SK-N-SH (cell line): ENCODE results near the gene TMEM50A.
"Not testable (repeated sequence)": the region's sequence is repeated elsewhere in the genome, so short reads cannot be mapped to it uniquely, and the experiment has no call there.

ENCODE experiments used
- CHD2 ChIP-seq: fragments of 150-350 bp; IDR thresholded peaks from 2 replicates; pipeline ENCODE4 v1.6.1; 2018; ENCODE audit warnings: low read length; ENCODE audit not compliant: partially characterized antibody
- CTCF ChIP-seq: fragments of 200-600 bp; sonication (generic); IDR thresholded peaks from 2 replicates; pipeline ENCODE4 v1.6.1; 2017; ENCODE audit warnings: antibody characterized with exemption, mild to moderate bottlenecking, moderate library complexity
- ELF1 ChIP-seq: IDR thresholded peaks from 2 replicates; pipeline ENCODE4 v1.4.0; 2012
- FOSL2 ChIP-seq: IDR thresholded peaks from 2 replicates; pipeline ENCODE4 v1.4.0; 2012; ENCODE audit warnings: low read depth, mild to moderate bottlenecking, moderate library complexity, borderline replicate concordance
- FOXM1 ChIP-seq: IDR thresholded peaks from 2 replicates; pipeline ENCODE4 v1.4.0; 2012; ENCODE audit warnings: low read depth, mild to moderate bottlenecking
- MAX ChIP-seq: IDR thresholded peaks from 2 replicates; pipeline ENCODE4 v1.4.0; 2012; ENCODE audit warnings: low read depth
- MXI1 ChIP-seq: IDR thresholded peaks from 2 replicates; pipeline ENCODE4 v1.6.1; 2012; ENCODE audit warnings: mild to moderate bottlenecking, low read depth, low read length, improper control_type of control experiment
- NRF1 ChIP-seq: IDR thresholded peaks from 2 replicates; pipeline ENCODE4 v1.6.1; 2012; ENCODE audit warnings: low read depth, mild to moderate bottlenecking, low read length
- RXRA ChIP-seq: IDR thresholded peaks from 2 replicates; pipeline ENCODE4 v1.4.0; 2012; ENCODE audit warnings: low read depth, mild to moderate bottlenecking, borderline replicate concordance
- SMC3 ChIP-seq: IDR thresholded peaks from 2 replicates; pipeline ENCODE4 v1.6.1; 2012; ENCODE audit warnings: low read depth, low read length, improper control_type of control experiment
- TEAD4 ChIP-seq: IDR thresholded peaks from 2 replicates; pipeline ENCODE4 v1.4.0; 2012; ENCODE audit warnings: mild to moderate bottlenecking, borderline replicate concordance; ENCODE audit not compliant: insufficient read depth
- TF ChIP-seq, protein P1 (sequence below): IDR thresholded peaks from 2 replicates; pipeline ENCODE4; 2012

DNA sequence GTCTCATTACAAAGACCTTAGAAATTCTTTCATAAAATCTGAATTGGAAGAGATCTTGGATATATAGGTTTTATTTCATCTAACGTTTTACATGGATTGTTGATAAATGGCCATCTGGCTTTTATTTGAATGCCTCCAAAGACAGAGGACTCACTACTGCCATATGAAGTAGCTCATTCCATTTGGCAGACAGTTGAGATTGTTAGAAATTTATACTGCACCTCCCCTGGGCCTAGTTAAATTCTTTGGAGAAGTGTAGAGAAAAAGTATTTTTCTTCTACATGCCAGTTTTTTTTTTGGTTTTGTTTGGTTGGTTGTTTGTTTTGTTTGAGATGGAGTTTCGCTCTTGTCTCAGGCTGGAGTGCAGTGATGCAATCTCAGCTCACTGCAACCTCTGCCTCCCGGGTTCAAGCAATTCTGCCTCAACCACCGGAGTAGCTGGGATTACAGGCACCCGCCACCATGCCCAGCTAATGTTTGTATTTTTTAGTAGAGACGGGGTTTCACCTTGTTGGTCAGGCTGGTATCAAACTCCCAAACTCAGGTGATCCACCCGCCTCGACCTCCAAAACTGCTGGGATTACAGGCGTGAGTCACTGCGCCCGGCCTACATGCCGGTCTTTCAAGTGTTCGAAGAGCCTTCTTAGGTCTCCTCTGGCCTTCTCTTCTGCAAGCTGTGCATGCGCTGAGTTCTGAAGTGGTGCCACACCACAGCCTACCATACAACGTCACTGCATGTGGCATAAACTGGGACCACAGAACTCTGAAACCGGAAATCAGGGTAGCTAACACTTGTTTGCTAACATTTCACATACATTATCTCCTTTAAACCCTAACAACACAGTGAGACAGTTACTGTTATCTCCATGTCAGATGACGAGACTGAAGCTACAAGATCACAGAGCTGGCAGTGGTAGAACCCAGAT, 24.8 kb downstream of the TMEM50A start:
- TF ChIP-seq MXI1, MAX, TEAD4, NRF1, CTCF, RXRA, SMC3, FOSL2, ELF1, FOXM1, CHD2: not testable (repeated sequence)
- TF ChIP-seq, protein P1, sequence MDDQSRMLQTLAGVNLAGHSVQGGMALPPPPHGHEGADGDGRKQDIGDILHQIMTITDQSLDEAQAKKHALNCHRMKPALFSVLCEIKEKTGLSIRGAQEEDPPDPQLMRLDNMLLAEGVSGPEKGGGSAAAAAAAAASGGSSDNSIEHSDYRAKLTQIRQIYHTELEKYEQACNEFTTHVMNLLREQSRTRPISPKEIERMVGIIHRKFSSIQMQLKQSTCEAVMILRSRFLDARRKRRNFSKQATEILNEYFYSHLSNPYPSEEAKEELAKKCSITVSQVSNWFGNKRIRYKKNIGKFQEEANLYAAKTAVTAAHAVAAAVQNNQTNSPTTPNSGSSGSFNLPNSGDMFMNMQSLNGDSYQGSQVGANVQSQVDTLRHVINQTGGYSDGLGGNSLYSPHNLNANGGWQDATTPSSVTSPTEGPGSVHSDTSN, result not testable (repeated sequence)
